Measurements from ENCODE around the gene NEDD4L. TPM values are rescaled to one million over a fixed set of nuclear protein-coding genes. Genes with fewer than 3 reads are reported as not detected.

Gene NEDD4L
- total and polyA plus RNA-seq, 4 donors = 10.2 to 20.3 (median 13.2) TPM

DNA sequence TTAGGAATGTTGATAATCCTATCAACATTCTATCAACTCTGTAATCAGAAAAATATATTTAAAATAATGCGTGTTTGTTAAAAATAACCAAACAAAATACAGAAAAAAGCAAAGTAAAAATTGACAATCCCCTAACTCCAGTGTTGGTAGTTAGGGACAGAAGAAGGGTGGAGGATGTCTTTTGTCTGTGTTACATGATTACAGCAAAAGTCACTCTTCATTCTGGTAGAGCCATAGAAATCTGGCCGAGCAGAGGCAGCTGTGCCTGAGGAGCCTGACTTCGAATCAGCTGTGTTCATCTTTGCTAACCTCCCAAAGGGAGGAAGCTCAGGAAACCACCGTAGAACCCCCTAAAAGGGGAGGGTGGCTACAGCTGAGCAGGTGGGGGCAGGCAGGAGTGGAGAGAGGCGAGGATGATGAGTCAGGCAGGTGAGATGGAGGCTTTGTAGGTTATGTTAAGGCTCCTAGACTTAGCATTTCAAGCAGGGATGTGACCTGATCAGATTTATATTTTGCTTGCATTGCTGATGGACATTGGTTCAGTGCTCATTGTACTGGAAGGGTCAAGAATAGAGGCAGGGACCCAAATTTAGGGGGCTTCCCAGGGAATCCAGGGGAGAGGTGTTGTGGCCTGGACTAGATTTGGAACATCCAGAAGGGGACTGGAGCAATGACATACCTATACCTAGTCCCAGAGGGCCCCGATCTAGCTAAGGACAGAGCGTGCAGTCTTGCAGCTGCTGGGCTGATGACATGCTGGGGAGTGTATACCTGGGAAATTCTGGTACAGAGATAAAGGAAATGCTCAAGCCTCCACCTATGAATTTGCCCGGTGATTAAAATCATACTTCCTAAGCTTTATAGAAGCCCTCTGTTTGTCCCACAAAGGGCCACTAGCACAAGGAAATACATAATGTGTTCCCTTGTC is 95.7 kb downstream of the NEDD4L start (continued):
- TF ChIP-seq, protein P1, sequence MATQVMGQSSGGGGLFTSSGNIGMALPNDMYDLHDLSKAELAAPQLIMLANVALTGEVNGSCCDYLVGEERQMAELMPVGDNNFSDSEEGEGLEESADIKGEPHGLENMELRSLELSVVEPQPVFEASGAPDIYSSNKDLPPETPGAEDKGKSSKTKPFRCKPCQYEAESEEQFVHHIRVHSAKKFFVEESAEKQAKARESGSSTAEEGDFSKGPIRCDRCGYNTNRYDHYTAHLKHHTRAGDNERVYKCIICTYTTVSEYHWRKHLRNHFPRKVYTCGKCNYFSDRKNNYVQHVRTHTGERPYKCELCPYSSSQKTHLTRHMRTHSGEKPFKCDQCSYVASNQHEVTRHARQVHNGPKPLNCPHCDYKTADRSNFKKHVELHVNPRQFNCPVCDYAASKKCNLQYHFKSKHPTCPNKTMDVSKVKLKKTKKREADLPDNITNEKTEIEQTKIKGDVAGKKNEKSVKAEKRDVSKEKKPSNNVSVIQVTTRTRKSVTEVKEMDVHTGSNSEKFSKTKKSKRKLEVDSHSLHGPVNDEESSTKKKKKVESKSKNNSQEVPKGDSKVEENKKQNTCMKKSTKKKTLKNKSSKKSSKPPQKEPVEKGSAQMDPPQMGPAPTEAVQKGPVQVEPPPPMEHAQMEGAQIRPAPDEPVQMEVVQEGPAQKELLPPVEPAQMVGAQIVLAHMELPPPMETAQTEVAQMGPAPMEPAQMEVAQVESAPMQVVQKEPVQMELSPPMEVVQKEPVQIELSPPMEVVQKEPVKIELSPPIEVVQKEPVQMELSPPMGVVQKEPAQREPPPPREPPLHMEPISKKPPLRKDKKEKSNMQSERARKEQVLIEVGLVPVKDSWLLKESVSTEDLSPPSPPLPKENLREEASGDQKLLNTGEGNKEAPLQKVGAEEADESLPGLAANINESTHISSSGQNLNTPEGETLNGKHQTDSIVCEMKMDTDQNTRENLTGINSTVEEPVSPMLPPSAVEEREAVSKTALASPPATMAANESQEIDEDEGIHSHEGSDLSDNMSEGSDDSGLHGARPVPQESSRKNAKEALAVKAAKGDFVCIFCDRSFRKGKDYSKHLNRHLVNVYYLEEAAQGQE (IDR thresholded peaks at IDR 0.05) = no peak

DNA sequence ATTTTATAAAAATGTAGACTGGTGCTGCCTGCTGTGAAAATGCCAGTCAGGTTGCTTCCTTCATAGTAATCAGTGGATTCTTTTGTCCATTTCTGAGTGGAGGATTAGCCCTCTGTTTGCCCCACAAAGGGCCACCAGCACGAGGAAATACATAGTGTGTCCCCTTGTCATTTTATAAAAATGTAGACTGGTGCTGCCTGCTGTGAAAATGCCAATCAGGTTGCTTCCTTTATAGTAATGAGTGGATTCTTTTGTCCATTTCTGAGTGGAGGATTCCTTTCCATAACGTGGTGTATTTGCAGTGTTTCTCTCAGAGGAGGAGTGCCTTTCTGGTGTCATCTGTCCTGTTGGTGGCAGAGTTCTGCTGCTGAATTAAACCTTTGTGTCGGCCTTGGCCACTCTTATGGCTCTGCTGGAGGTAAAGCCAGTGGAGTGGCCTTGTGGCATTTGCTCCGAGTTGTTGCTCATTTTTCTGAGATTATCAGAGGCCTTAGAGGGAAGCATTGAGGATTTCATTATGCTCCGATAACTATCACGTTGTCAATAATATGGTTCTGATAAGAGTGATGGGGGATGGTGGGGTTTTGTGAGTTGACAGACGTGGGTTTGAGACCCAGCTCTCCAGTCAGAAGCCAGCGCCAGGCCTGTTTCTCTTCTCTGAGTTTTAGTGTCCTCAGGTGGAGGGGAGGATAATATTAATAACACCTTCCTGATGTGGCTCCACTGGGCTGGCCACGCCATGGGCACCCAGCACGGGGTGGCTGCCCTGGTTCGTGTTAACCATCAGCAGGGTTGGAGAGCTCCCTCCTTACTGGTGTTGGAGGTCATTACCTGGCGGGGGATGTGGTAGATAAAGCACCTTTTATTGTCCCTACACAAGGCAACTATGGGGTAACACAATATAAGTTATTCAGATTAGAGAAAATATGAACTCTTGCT is 96.6 kb downstream of the NEDD4L start:
- Histone ChIP-seq H3K4me1 (ENCODE audit: control insufficient read depth in 4 of 4, insufficient read depth in 4 of 4, low read length in 3 of 4) (peaks cover 0 to 3% (median under 1%) of the 10 kb centered on the region in 4 donors), H3K27me3 (ENCODE audit: control insufficient read depth in 4 of 4, insufficient read depth in 4 of 4, low read length in 3 of 4) (no peaks in the 10 kb centered on the region), H3K27ac (ENCODE audit: low read depth in 1 of 2, low read length in 2 of 2) (no peak overlapping the region), H3K9me3 (ENCODE audit: control insufficient read depth in 4 of 4, low read length in 3 of 4) (no peaks in the 10 kb centered on the region), H3K9ac (ENCODE audit: low read depth in 1 of 2, low read length in 2 of 2) (no peak overlapping the region), H3K36me3 (ENCODE audit: control insufficient read depth in 4 of 4, insufficient read depth in 3 of 4, low read depth in 1 of 4, low read length in 3 of 4) (peaks cover 0 to 3% (median 0%) of the 10 kb centered on the region in 4 donors), H3K4me3 (ENCODE audit: low read depth in 1 of 3, low read length in 3 of 3) (no peak overlapping the region)
- 78% methylated on average over 12 of the region's 12 CpGs for WGBS
- TF ChIP-seq RAD21 (IDR thresholded peaks at IDR 0.05) (peak; percentile 60 to 62), FOXA1 (IDR thresholded peaks at IDR 0.05) (no peak), EGR1 (IDR thresholded peaks at IDR 0.05; ENCODE audit: low read depth in 2 of 2) (no peak), FOXA2 (IDR thresholded peaks at IDR 0.05) (no peak), TAF1 (conservative IDR thresholded peaks at IDR 0.05) (no peak), SP1 (IDR thresholded peaks at IDR 0.05) (no peak), NR2F2 (IDR thresholded peaks at IDR 0.05) (no peak), HNF4G (IDR thresholded peaks at IDR 0.05) (no peak), GABPA (IDR thresholded peaks at IDR 0.05 in 1 of 2, conservative IDR thresholded peaks at IDR 0.05 in 1 of 2) (no peak)
- TF ChIP-seq, protein P2, sequence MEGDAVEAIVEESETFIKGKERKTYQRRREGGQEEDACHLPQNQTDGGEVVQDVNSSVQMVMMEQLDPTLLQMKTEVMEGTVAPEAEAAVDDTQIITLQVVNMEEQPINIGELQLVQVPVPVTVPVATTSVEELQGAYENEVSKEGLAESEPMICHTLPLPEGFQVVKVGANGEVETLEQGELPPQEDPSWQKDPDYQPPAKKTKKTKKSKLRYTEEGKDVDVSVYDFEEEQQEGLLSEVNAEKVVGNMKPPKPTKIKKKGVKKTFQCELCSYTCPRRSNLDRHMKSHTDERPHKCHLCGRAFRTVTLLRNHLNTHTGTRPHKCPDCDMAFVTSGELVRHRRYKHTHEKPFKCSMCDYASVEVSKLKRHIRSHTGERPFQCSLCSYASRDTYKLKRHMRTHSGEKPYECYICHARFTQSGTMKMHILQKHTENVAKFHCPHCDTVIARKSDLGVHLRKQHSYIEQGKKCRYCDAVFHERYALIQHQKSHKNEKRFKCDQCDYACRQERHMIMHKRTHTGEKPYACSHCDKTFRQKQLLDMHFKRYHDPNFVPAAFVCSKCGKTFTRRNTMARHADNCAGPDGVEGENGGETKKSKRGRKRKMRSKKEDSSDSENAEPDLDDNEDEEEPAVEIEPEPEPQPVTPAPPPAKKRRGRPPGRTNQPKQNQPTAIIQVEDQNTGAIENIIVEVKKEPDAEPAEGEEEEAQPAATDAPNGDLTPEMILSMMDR (IDR thresholded peaks at IDR 0.05; ENCODE audit: low read depth, low read length, missing input control) = peak; percentile 10
- TF ChIP-seq, protein P3, sequence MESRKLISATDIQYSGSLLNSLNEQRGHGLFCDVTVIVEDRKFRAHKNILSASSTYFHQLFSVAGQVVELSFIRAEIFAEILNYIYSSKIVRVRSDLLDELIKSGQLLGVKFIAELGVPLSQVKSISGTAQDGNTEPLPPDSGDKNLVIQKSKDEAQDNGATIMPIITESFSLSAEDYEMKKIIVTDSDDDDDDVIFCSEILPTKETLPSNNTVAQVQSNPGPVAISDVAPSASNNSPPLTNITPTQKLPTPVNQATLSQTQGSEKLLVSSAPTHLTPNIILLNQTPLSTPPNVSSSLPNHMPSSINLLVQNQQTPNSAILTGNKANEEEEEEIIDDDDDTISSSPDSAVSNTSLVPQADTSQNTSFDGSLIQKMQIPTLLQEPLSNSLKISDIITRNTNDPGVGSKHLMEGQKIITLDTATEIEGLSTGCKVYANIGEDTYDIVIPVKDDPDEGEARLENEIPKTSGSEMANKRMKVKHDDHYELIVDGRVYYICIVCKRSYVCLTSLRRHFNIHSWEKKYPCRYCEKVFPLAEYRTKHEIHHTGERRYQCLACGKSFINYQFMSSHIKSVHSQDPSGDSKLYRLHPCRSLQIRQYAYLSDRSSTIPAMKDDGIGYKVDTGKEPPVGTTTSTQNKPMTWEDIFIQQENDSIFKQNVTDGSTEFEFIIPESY (IDR thresholded peaks at IDR 0.05) = no peak
- TF ChIP-seq, protein P1 (IDR thresholded peaks at IDR 0.05) = no peak
- no peak for DNase-seq (ENCODE audit: low spot score)

All from liver (tissue), 9 donors.